ENCODE measurements around the gene CD300LB.

DNA sequence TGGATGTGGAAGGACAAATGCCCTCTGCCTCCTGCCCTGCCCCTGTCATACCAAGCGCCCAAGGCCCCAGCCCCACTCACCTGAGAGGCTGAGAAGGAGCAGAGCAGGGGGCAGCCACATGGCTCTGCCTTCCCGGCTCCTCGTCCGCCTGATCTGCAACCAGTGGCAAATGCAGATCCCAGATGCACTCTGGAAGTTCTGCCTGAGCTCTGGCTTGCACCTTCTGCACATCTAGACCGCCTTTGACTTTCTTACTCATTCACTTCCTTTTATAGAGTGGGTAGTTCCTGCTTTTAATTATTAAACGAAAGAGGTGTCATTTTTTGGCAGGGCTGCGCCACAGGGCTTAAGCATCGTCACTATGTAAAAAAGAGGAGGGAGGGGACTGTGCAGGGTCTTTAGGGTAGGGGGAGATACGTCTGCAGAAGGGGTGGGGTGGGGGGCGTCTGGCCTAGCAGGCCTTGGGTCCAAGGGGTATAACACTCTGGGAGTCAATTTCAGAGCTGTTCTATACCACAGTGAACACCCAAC lies at the start of gene CD300LB:
- TF ChIP-seq, protein P1, sequence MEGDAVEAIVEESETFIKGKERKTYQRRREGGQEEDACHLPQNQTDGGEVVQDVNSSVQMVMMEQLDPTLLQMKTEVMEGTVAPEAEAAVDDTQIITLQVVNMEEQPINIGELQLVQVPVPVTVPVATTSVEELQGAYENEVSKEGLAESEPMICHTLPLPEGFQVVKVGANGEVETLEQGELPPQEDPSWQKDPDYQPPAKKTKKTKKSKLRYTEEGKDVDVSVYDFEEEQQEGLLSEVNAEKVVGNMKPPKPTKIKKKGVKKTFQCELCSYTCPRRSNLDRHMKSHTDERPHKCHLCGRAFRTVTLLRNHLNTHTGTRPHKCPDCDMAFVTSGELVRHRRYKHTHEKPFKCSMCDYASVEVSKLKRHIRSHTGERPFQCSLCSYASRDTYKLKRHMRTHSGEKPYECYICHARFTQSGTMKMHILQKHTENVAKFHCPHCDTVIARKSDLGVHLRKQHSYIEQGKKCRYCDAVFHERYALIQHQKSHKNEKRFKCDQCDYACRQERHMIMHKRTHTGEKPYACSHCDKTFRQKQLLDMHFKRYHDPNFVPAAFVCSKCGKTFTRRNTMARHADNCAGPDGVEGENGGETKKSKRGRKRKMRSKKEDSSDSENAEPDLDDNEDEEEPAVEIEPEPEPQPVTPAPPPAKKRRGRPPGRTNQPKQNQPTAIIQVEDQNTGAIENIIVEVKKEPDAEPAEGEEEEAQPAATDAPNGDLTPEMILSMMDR (IDR thresholded peaks at IDR 0.05): no peak
- TF ChIP-seq POLR2AphosphoS5 (IDR thresholded peaks at IDR 0.05): no peak
- TF ChIP-seq POLR2A (IDR thresholded peaks at IDR 0.05): no peak
- TF ChIP-seq EP300 (IDR thresholded peaks at IDR 0.05): no peak

Data from sigmoid colon (tissue), 4 donors.